K562 (cell line): ENCODE data around the gene MTHFSD. TPM values are rescaled to one million over a fixed set of nuclear protein-coding genes. Genes with fewer than 3 reads are reported as not detected.

Source experiments
- ATAC-seq: fragments of 200-7000 bp; cut with Tn5 transposase; 3 replicates; pipeline ENCODE4 v1.9.1; 2020; ENCODE audit warnings: moderate library complexity
- BruUV-seq: library from RNA; stranded (reverse); fragments of 400-500 nt; replicated peaks from 2 replicates; lab custom pipeline; 2021; lab: Mats Ljungman, UMichigan
- CTCF ChIA-PET: fragments of 300-600 bp; formaldehyde crosslinking; extraction: SDS; loops from one replicate; lab custom pipeline; 2021; ENCODE audit warnings: low intra/inter-chr PET ratio; lab: Yijun Ruan, JAX
- POLR2A ChIA-PET: fragments of 300-600, 350-650 bp; sonication (Branson Sonifier 250); formaldehyde crosslinking; extraction: SDS; loops from one replicate; lab custom pipeline; 2021; ENCODE audit warnings: antibody characterized with exemption, inconsistent platforms; lab: Yijun Ruan, JAX
- DNase-seq, 4 experiments: peaks; one replicate each; pipeline versions ENCODE4 v3.0.0 to v3.0.0-alpha.2; 2011 to 2018; ENCODE audit warnings: low spot score in 3 of 4, mixed read lengths in 3 of 4; ENCODE audit errors: extremely low read depth in 1 of 4
- FAIRE-seq: peaks from 2 replicates; lab custom pipeline; 2011; peaks lifted over from hg19 to GRCh38; lab: Jason Lieb, UNC
- H2AFZ ChIP-seq: 2 replicates; pipeline ENCODE4 v1.6.0; 2011; ENCODE audit warnings: low read depth, low read length, control low read depth, inconsistent platforms
- H3K27ac ChIP-seq: fragments of 200-600 bp; 3 replicates; pipeline ENCODE4 v1.8.0; 2011; ENCODE audit warnings: low read depth, mild to moderate bottlenecking, control low read depth, inconsistent platforms, low read length, moderate library complexity, mixed read lengths; ENCODE audit errors: extremely low read depth
- H3K27me3 ChIP-seq, 2 experiments: fragments of 300-600 bp in 1 of 2; 2 replicates in 1 of 2; 3 replicates in 1 of 2; pipeline versions ENCODE4 v1.6.0 to v1.8.0; 2011; ENCODE audit warnings: inconsistent platforms in 2 of 2, low read length in 2 of 2, mild to moderate bottlenecking in 1 of 2, mixed read lengths in 1 of 2, moderate library complexity in 1 of 2; ENCODE audit not compliant: control insufficient read depth in 2 of 2, insufficient read depth in 2 of 2
- H3K36me3 ChIP-seq: fragments of 300-600 bp; 3 replicates; pipeline ENCODE4 v1.8.0; 2011; ENCODE audit warnings: mild to moderate bottlenecking, low read length, inconsistent platforms; ENCODE audit not compliant: control insufficient read depth, insufficient read depth
- H3K4me1 ChIP-seq, 2 experiments: fragments of 200-600 bp in 1 of 2; replicated peaks in 1 of 2; 2 replicates in 1 of 2; 3 replicates in 1 of 2; pipeline versions ENCODE4 v1.5.1 to v1.8.0; 2011; ENCODE audit warnings: inconsistent platforms in 2 of 2, low read length in 2 of 2, mild to moderate bottlenecking in 1 of 2, mixed read lengths in 1 of 2, moderate library complexity in 1 of 2; ENCODE audit not compliant: control insufficient read depth in 2 of 2, insufficient read depth in 2 of 2
- H3K4me2 ChIP-seq: 2 replicates; pipeline ENCODE4 v1.6.1; 2011; ENCODE audit warnings: low read length, control low read depth, inconsistent platforms, mixed read lengths; ENCODE audit not compliant: insufficient read depth
- H3K4me3 ChIP-seq: fragments of 200-600 bp; sonication (generic), shearing (Covaris generic); 2 replicates; pipeline ENCODE4 v1.5.1; 2016; ENCODE audit warnings: control low read depth, inconsistent platforms
- H3K79me2 ChIP-seq: fragments of 200-600 bp; 3 replicates; pipeline ENCODE4 v1.8.0; 2011; ENCODE audit warnings: low read length, inconsistent platforms; ENCODE audit not compliant: control insufficient read depth, insufficient read depth
- H3K9ac ChIP-seq, 2 experiments: 2 replicates each; pipeline versions ENCODE4 v1.6.0 to v1.6.1; 2011; ENCODE audit warnings: low read depth in 2 of 2, low read length in 2 of 2, control low read depth in 1 of 2, inconsistent platforms in 1 of 2, mild to moderate bottlenecking in 1 of 2, mixed read lengths in 1 of 2; ENCODE audit not compliant: insufficient read depth in 1 of 2
- H3K9me1 ChIP-seq: one replicate; pipeline ENCODE4 v1.6.0; 2011; ENCODE audit warnings: inconsistent platforms, mild to moderate bottlenecking, low read length, moderate library complexity; ENCODE audit not compliant: control insufficient read depth, insufficient read depth
- H3K9me3 ChIP-seq: replicated peaks from 2 replicates; pipeline ENCODE4 v1.5.1; 2011; ENCODE audit warnings: low read depth, low read length, inconsistent platforms; ENCODE audit not compliant: control insufficient read depth, insufficient read depth
- H4K20me1 ChIP-seq: replicated peaks from 2 replicates; pipeline ENCODE4 v1.6.1; 2011; ENCODE audit warnings: low read length, inconsistent platforms, mixed read lengths; ENCODE audit not compliant: control insufficient read depth, insufficient read depth
- CBFB ChIP-seq: sonication (generic); formaldehyde crosslinking; IDR thresholded peaks from 2 replicates; pipeline ENCODE4 v1.4.0; 2020; ENCODE audit warnings: mild to moderate bottlenecking, missing genetic modification reagents
- CTBP1 ChIP-seq: fragments of 450-650 bp; IDR thresholded peaks from 2 replicates; pipeline ENCODE4 v1.6.1; 2016; ENCODE audit warnings: borderline replicate concordance
- DDX20 ChIP-seq: fragments of 450-650 bp; IDR thresholded peaks from 2 replicates; pipeline ENCODE4 v1.6.1; 2016; ENCODE audit warnings: missing genetic modification characterization, low read depth, mild to moderate bottlenecking, missing compliant biosample characterization, moderate library complexity
- IFI16 ChIP-seq: fragments of 250-450 bp; sonication (Bioruptor Pico); IDR thresholded peaks from 2 replicates; pipeline ENCODE4 v2.1.2; 2022; ENCODE audit warnings: mild to moderate bottlenecking, inconsistent platforms
- KAT2B ChIP-seq: IDR thresholded peaks from one replicate; pipeline ENCODE4 v1.6.1; 2012; ENCODE audit warnings: low read depth, mild to moderate bottlenecking, control low read depth, inconsistent platforms, low read length, moderate library complexity
- KLF13 ChIP-seq: fragments of 450-650 bp; IDR thresholded peaks from 2 replicates; pipeline ENCODE4 v1.6.1; 2016; ENCODE audit warnings: missing genetic modification characterization, low read depth, mild to moderate bottlenecking, missing compliant biosample characterization, moderate library complexity, borderline replicate concordance
- NCOR1 ChIP-seq: fragments of 450-650 bp; IDR thresholded peaks from 2 replicates; pipeline ENCODE4 v1.6.1; 2016; ENCODE audit warnings: mild to moderate bottlenecking, moderate library complexity
- NR2C1 ChIP-seq, 2 experiments: fragments of 450-650 bp; IDR thresholded peaks; 2 replicates each; pipeline ENCODE4 v1.6.1; 2017; ENCODE audit warnings: mild to moderate bottlenecking in 2 of 2, antibody characterized with exemption in 1 of 2, inconsistent platforms in 1 of 2, missing compliant biosample characterization in 1 of 2, missing genetic modification characterization in 1 of 2
- PURB ChIP-seq: sonication (generic); formaldehyde crosslinking; IDR thresholded peaks from 2 replicates; pipeline ENCODE4 v1.9.0; 2021; ENCODE audit warnings: low read depth, mild to moderate bottlenecking, missing genetic modification reagents
- SIRT6 ChIP-seq: IDR thresholded peaks from one replicate; pipeline ENCODE4 v1.6.1; 2012; ENCODE audit warnings: low read depth, mild to moderate bottlenecking, control low read depth, inconsistent platforms, low read length, moderate library complexity
- TEAD2 ChIP-seq: fragments of 450-650 bp; IDR thresholded peaks from 2 replicates; pipeline ENCODE4 v1.6.1; 2016; ENCODE audit warnings: missing genetic modification characterization, control low read depth, missing compliant biosample characterization
- ZBTB12 ChIP-seq: fragments of 250-450 bp; sonication (Bioruptor Pico); IDR thresholded peaks from 2 replicates; pipeline ENCODE4 v1.4.0; 2020
- WGBS: fragments of 100-300 bp; shearing (Covaris generic); methylation state at CpG from one replicate; pipeline ENCODE4 v1.1.6; 2016; ENCODE audit warnings: low coverage, mixed read lengths; ENCODE audit not compliant: insufficient coverage; ENCODE audit errors: missing lambda C conversion rate; 5-methylcytosine and 5-hydroxymethylcytosine counted together
- in situ Hi-C: fragments of 300-500 bp; cut with MboI; formaldehyde crosslinking; loops from 4 replicates; pipeline ENCODE4 v1.15.0; 2018; ENCODE audit warnings: inconsistent platforms, mixed read lengths
- intact Hi-C: fragments of 100-400 bp; cut with micrococcal nuclease; formaldehyde crosslinking; loops from 2 replicates; pipeline ENCODE4 v1.14.2; 2022
- polyA plus RNA-seq, 8 experiments: library from polyadenylated mRNA; depleted of rRNA in 4 of 8; stranded (reverse) in 5 of 8; unstranded in 3 of 8; fragments of >200 nt; fragmentation: Nextera tagmentation in 2 of 8; fragmentation: Illumina TruSeq in 1 of 8; extraction: Ambion mirVana in 2 of 8; extraction: Trizol in 1 of 8; gene quantifications; 2 replicates each; pipeline versions ENCODE4 v1.2.1 to v1.2.3, GENCODE V29; 2011 to 2014; ENCODE audit warnings: inconsistent platforms in 1 of 8, missing spikeins in 1 of 8
- total RNA-seq, 7 experiments: library from RNA; depleted of rRNA in 6 of 7; stranded (reverse); fragments of >200 nt in 6 of 7; fragmentation: Illumina TruSeq in 2 of 7; extraction: Trizol in 2 of 7; gene quantifications; 2 replicates each; pipeline versions ENCODE4 v1.2.1 to v1.2.3, GENCODE V29; 2011 to 2021; ENCODE audit warnings: low replicate concordance in 1 of 7

MTHFSD gene
- total and polyA plus RNA-seq, 9 of the 15 experiments (the other 6 are each of a cell fraction or from before 2014, with no cell fraction given), result 3.2 to 20.2 (median 12.0) TPM

- no TSS peak for BruUV-seq
- H3K36me3 ChIP-seq, result no peaks in the 10 kb centered on the region
- H3K9ac ChIP-seq, result no peak overlapping the region
- H3K9me3 ChIP-seq, result no peaks in the 10 kb centered on the region
- no peak overlapping the region for H3K4me3 ChIP-seq
- H4K20me1 ChIP-seq, result peaks cover 4% of the 10 kb centered on the region; the same call in 1 of the 2 replicates
- intact Hi-C loops (loop anchor here (10.0 kb wide), 1 partner anchor 626 kb away; no protein-coding TSS in a partner anchor), in situ Hi-C loops (loop anchor here (5.0 to 25.0 kb wide), 3 partner anchors 488 to 1068 kb away; no protein-coding TSS in a partner anchor)
- FAIRE-seq, result no peak
- no peak for TF ChIP-seq CTBP1
- TF ChIP-seq IFI16 (CRISPR knock-in tag), result no peak
- TF ChIP-seq TEAD2, result no peak
- no peak for TF ChIP-seq ZBTB12 (CRISPR knock-in tag)
- TF ChIP-seq PURB (CRISPR knock-in tag), result no peak
- no peak for TF ChIP-seq KLF13 (tag)
- no peak for TF ChIP-seq NCOR1
- TF ChIP-seq DDX20 (tag), result no peak
- no peak for TF ChIP-seq NR2C1 (IDR thresholded peaks at IDR 0.05)
- no peak for TF ChIP-seq NR2C1 (tag; IDR thresholded peaks at IDR 0.05)
- no peak for TF ChIP-seq KAT2B
- no peak for TF ChIP-seq CBFB (CRISPR knock-in tag)
- no peak for TF ChIP-seq SIRT6
- no peaks in the 10 kb centered on the region for H3K9me1 ChIP-seq
- H3K79me2 ChIP-seq, result no peaks in the 10 kb centered on the region
- no peak overlapping the region for H2AFZ ChIP-seq
- ATAC-seq, result no peak
- peaks cover 37 to 53% of the 10 kb centered on the region in 2 experiments for H3K27me3 ChIP-seq
- H3K4me2 ChIP-seq, result no peak overlapping the region
- whole genome bisulfite sequencing, result 21% methylated on average over 22 of the region's 33 CpGs
- ChIA-PET POLR2A (interaction anchor here (0.6 kb wide), 1 partner anchor 365 kb away, joined by 3 read pairs; no protein-coding TSS in a partner anchor), CTCF (interaction anchor here (0.7 kb wide), 1 partner anchor 491 kb away, joined by 3 read pairs; no protein-coding TSS in a partner anchor)
- peaks cover 0 to 6% of the 10 kb centered on the region in 2 experiments; a peak in 1 of 5 replicates for H3K4me1 ChIP-seq
- no peak for DNase-seq
- H3K27ac ChIP-seq, result no peak overlapping the region
Observed at GRCh38 chr16:86568677-86569623, 13.9 kb upstream of the MTHFSD start.
